NOMO-1 treated with DMSO at 0.1 percent for 48 hours (cell line): ENCODE measurements around the gene GHR.
"Not testable (repeated sequence)": the region's sequence is repeated elsewhere in the genome, so short reads cannot be mapped to it uniquely, and the experiment has no call there.

Source experiments
- DNase-seq: peaks from one replicate; lab custom pipeline; 2025; ENCODE audit not compliant: unreplicated experiment; lab: John Stamatoyannopoulos, UW

Gene GHR

GRCh38 chr5:42689391-42689790 is 266.2 kb downstream of the GHR start:
- no peak for DNase-seq

- DNase-seq: no peak
Measured at GRCh38 chr5:42691413-42691937, 268.2 kb downstream of the GHR start.

- no peak for DNase-seq
Measured at GRCh38 chr5:42701351-42702059, 278.3 kb downstream of the GHR start.

GRCh38 chr5:42703238-42703637 is 280.0 kb downstream of the GHR start:
- no peak for DNase-seq

- peak; percentile 98 for DNase-seq
Measured at GRCh38 chr5:42715785-42716184, 292.5 kb downstream of the GHR start.

GRCh38 chr5:42718591-42718990 is 295.4 kb downstream of the GHR start:
- peak; percentile 88 for DNase-seq

GRCh38 chr5:42719034-42719433 is 295.8 kb downstream of the GHR start:
- no peak for DNase-seq

GRCh38 chr5:42720251-42720650 is 297.0 kb downstream of the GHR start:
- peak; percentile 83 for DNase-seq

- DNase-seq: peak; percentile 74
Measured at GRCh38 chr5:42721484-42721883, 298.2 kb downstream of the GHR start.

GRCh38 chr5:42734531-42735058 is 311.4 kb downstream of the GHR start:
- DNase-seq: not testable (repeated sequence)

- DNase-seq: no peak
Measured at GRCh38 chr5:42740920-42741319, 317.7 kb downstream of the GHR start.

- no peak for DNase-seq
Measured at GRCh38 chr5:42745426-42745825, 322.2 kb downstream of the GHR start.

GRCh38 chr5:42745856-42746255 is 322.6 kb downstream of the GHR start:
- DNase-seq: no peak

- DNase-seq: no peak
Measured at GRCh38 chr5:42749020-42749419, 325.8 kb downstream of the GHR start.

- DNase-seq: no peak
Measured at GRCh38 chr5:42750507-42750906, 327.3 kb downstream of the GHR start.

GRCh38 chr5:42751044-42751443 is 327.8 kb downstream of the GHR start:
- DNase-seq: no peak

GRCh38 chr5:42753099-42753498 is 329.9 kb downstream of the GHR start:
- DNase-seq: no peak

- DNase-seq: peak; percentile 88
Measured at GRCh38 chr5:42756606-42757601, 333.7 kb downstream of the GHR start, which contains the start of gene CCDC152. Gene CCDC152, plus strand, starts transcription at chr5:42756818. Its CDS starts 2,304 bp downstream, at chr5:42759122.

- DNase-seq: no peak
Measured at GRCh38 chr5:42759456-42759855, 336.2 kb downstream of the GHR start.

GRCh38 chr5:42760426-42760825 is 337.2 kb downstream of the GHR start:
- peak; percentile 95 for DNase-seq

GRCh38 chr5:42761791-42762190 is 338.6 kb downstream of the GHR start:
- DNase-seq: peak; percentile 33
